ENCODE data around the gene CNGA1.

CNGA1 gene

GRCh38 chr4:48016141-48017107 lies at the start of gene CNGA1, which contains the start of gene NIPAL1:
Gene CNGA1, minus strand, starts transcription at chr4:48016681. Its CDS starts 63,992 bp downstream, at chr4:47952689.
Gene NIPAL1, plus strand, starts transcription at chr4:48016772. Its CDS starts 68 bp downstream, at chr4:48016840.
- DNase-seq = peak; percentile 86

GRCh38 chr4:48065587-48066052 lies 49.1 kb upstream of the CNGA1 start:
- DNase-seq = no peak

GRCh38 chr4:48064349-48064748 lies 47.9 kb upstream of the CNGA1 start:
- DNase-seq = no peak

- no peak for DNase-seq
These were observed 42.4 kb upstream of the CNGA1 start for GRCh38 chr4:48058617-48059530.

GRCh38 chr4:48051078-48051477 lies 34.6 kb upstream of the CNGA1 start:
- no peak for DNase-seq

- DNase-seq = no peak
These were observed 33.0 kb upstream of the CNGA1 start for GRCh38 chr4:48049483-48049882.

- no peak for DNase-seq
These were observed 31.4 kb upstream of the CNGA1 start for GRCh38 chr4:48047896-48048295.

GRCh38 chr4:48047421-48047844 lies 31.0 kb upstream of the CNGA1 start:
- DNase-seq = no peak

- no peak for DNase-seq
These were observed 29.6 kb upstream of the CNGA1 start for GRCh38 chr4:48046059-48046458.

GRCh38 chr4:48044298-48044697 lies 27.8 kb upstream of the CNGA1 start:
- no peak for DNase-seq

- no peak for DNase-seq
These were observed 27.0 kb upstream of the CNGA1 start for GRCh38 chr4:48043504-48043903.

- DNase-seq = no peak
These were observed 26.5 kb upstream of the CNGA1 start for GRCh38 chr4:48042979-48043461.

GRCh38 chr4:48041535-48042137 lies 25.2 kb upstream of the CNGA1 start:
- DNase-seq = no peak

- DNase-seq = no peak
These were observed 23.1 kb upstream of the CNGA1 start for GRCh38 chr4:48039561-48039960.

- DNase-seq = no peak
These were observed 22.2 kb upstream of the CNGA1 start for GRCh38 chr4:48038666-48039065.

- DNase-seq = no peak
These were observed 20.6 kb upstream of the CNGA1 start for GRCh38 chr4:48037117-48037462.

GRCh38 chr4:48035952-48036351 lies 19.5 kb upstream of the CNGA1 start:
- DNase-seq = no peak

- DNase-seq = peak; percentile 72
These were observed 17.4 kb upstream of the CNGA1 start for GRCh38 chr4:48033825-48034413.

GRCh38 chr4:48033412-48033811 lies 16.9 kb upstream of the CNGA1 start:
- no peak for DNase-seq

- DNase-seq = no peak
These were observed 16.2 kb upstream of the CNGA1 start for GRCh38 chr4:48032721-48033120.

GRCh38 chr4:48031802-48032525 lies 15.5 kb upstream of the CNGA1 start:
- DNase-seq = no peak

- DNase-seq = no peak
These were observed 14.0 kb upstream of the CNGA1 start for GRCh38 chr4:48030470-48030869.
